GM18870 (cell line): ENCODE measurements around the gene RASD2.

Experiments used
- ATAC-seq: cut with Tn5 transposase; IDR thresholded peaks from one replicate; pipeline ENCODE4 v1.9.1; 2021; ENCODE audit warnings: moderate library complexity; ENCODE audit not compliant: unreplicated experiment

The RASD2 gene

DNA sequence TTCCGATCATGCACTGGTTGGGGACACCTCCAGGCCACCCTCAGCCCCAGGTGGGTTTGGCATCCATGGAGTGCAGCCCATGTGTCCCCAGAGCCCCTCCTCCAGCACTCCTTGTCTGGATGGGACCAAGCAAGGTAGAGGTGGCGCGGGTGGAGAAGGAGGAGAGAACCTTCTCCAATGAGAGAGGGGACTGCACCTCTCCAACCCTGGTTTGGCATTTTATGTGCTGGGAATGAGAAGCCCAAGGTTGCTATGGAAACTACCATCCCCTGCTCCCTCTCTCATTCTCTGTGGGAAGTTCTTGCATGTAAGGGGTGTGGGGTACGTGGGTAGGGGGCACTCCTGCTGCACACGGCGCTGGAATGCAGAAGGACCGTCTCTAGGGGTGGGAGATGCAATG lies 21.8 kb upstream of the RASD2 start:
- ATAC-seq: no peak

DNA sequence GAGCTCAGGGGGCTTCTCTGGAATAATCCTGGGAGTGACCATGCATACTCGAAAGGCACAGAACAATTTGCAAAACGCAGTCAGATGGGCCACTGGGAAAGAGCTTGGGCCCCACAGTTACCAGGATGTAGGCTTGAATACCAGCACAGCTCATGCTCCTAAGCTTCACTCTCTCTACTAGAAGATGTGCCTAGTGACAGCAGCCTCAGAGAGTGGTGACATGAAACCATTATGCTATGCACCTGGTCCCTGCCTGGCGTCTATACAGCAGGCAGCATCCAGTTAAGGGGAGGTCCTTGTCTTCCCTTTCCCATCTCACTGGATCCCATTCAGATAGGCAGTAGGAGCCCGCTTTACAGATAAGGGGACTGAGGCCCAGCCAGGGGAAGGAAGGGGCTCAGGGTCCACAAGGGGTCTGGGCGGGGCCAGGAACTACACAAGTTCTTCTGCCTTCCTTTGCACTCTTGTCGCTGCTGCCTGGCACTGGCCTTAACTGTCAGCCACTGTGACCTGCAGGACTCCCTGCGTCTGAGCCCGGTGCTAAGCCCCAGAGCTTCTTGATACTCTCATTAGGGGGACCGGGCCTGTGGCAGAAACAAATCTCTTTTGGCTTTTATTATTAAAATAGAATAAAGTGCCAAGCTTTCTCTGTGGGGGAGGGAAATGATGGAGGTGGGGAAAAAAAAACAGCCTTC lies 21.2 kb upstream of the RASD2 start:
- no peak for ATAC-seq

DNA sequence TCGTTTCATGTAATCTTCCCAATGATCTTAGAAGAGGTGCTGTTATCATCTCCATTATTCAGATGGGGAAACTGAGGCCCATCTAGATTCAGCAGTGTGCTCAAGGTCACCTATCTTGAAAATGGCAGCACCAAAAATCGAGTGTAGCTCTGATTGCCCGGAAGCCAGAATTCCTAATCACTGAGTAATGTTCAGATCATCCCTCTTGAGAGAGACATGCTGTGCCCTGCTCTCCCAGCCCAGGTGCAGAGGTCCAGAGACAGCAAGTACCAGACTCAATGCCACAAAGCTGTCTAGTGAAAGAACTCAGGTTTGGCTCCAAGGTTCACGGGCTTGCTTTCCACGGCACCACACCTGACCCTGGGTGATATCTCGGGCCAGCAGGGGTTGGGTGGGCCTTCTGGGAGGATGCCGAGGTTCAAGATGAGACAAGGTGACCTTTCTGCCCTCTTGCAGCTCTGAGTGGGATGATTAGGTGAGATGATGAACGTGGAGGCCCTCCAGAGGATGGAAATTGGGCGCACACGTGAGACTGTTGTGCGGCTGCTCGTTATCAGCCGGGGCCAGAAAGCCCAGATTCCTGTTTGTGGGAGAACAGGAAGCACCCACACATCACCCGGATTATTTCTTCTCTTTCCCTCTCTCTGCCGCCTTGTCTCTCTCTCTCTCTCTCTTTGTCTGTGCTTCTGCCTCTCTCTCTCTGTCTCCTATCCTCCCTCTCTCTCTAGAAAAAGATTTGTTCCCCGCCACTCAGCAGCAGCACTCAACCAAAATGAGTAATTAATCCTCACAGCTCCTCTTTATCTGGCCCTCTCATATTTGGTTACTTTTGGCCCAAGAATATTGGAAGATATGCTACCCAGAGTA lies 19.0 kb upstream of the RASD2 start:
- ATAC-seq: no peak

DNA sequence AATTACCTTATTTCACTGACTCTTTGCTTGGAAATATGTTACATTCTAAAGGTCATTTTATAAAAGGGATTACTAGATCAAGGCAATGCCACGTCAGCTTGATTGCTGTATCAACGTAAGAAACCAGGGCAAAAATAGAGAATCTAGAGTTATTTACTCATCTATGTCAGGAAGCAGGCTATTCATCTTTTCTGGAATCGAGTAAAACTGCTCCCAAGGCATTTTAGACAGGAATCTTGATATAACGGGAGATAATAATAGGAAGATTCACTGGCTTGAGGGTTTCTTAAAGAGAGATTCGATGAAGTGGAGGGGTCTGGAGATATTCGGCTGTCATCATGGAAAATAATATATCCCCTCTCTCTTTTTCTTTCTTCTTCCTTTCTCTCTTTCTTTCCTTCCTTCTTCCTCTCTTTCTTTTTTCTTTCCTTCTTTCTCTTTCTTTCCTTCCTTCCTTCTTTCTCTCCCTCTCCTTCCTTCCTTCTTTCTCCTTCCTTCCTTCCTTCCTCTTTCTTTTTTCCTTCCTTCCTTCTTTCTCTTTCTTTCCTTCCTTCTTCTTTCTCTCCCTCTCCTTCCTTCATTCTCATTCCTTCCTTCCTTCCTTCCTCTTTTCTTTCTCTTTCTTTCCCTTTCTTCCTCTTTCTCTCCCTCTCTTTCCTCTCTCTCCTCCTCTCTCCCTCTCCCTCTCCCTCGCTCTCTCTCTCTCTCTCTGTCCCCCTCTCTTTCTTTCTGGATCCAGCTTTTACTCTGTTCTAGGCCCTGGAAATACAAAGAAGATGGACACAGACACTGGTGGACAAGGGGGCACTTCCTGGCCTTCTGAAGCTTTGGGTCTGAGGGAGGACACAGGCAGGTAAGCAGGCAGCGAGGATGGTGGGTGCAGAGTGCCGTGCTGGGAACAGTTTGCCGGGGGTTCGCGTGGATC lies 18.1 kb upstream of the RASD2 start:
- no peak for ATAC-seq

DNA sequence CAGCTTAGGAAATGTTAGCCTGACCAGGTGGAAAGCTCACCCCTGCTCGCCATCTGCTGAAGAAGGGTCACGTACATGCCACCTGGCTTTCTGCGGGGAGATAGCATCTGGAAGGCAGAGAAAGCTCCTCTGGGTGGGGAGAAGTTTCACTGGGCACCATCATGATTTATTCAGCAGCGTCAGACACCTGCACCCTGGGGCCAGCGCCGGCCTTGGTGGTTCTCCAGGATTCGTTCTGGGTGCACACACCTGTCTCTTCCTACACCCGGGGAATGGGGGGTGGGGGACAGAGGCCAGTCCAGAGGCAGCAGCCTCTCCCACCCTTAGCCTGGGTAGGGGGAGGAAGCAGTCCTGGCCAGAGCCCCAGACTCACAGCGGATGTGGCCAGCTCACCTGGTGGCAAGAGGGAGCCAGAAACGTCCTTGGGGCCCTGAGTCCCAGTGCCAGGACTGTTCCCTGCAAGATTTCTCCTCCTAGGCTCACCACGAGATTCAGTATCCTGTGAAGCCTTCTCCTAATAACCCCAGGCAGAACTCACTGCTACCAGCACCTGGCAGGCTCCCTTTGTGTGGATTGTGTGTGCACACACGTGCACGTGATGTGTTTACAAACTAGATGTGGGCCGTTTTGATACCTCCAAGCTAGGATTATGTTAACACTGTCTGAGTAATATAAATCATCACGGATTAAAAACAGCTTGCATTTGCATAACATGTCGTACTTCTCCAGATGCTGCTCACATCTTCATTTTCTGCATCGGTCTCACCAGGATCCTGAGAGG lies 17.3 kb upstream of the RASD2 start:
- ATAC-seq: no peak

DNA sequence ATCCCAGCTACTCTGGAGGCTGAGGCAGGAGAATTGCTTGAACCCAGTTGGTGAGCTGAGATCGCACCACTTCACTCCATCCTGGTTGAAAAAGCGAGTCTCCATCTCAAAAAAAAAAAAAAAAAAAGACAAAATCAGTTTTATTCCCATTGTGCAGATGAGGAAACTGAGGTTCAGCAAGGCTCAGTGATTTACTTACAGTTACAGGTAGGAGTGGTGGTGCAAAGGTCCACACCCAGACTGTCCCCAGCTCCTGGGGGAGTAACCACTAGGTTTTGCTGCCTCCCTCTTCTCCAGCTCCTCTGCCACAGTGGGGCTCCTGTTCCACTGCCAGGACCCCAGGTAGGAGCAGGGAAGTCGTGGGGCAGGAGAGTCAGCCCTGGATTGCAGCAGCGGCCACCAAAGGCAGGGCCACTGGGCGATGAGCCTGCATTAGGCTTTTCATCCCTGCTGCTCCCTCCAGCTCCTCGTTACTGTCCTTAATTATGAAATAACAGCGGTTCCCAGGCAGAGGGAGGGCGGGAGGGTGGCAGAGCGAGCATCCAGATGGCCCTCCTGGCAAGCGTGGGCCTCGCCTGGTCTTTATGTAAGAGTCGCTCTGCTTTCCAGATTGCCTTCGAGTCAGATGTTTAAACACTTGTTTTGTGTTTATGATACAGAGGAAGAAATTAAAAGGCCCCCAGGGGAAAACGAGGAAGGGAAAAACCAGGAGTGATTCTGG lies 15.5 kb upstream of the RASD2 start:
- ATAC-seq: no peak

DNA sequence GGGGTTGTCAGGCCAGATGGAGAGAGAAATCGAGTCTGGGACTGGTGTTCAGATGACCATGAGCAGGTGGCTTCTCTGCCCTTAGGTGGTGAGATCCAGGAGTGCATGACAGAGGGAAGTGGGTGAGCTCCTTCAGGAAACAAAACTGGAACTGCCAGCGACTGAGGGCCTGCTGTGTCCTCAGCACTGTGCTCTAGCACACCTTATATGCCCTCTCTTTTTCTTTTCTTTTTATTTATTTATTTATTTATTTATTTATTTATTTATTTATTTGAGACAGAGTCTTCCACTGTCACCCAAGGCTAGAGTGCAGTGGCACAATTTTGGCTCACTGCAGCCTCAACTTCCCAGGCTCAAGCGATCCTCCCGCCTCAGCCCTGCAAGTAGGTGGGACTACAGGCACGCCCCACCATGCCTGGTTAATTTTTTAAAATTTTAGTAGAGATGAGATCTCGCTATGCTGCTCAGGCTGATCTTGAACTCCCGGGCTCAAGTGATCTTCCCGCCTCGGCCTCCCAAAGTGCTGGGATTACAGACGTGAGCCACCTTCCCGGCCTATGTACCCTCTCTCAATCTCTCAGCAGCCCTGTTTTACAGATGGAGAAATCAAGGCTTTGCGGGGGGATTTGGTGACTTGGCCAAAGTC lies 14.8 kb upstream of the RASD2 start:
- ATAC-seq: no peak

GRCh38 chr22:35526333-35526979 lies 14.2 kb upstream of the RASD2 start:
- ATAC-seq: no peak

DNA sequence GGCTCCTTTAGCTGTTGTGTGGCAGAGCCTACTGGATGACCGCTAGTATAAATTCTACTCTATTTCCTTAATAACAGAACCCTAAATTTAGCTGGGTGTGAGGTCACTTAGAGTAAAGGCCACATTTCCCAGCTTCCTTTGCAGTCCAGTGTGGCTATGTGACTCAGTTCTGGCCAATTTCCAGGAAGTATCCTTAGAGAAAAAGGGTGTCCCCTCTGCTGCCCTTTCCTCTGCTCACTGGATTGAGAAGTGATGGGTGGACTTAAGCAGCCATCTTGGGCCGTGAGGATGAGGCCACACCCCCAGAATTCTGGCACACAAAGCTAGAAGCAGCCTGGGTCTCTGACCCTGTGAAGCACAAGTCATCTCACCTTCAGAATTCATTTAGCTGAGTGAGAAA lies 11.7 kb upstream of the RASD2 start:
- no peak for ATAC-seq

GRCh38 chr22:35530700-35531099 lies 9.9 kb upstream of the RASD2 start:
- no peak for ATAC-seq

DNA sequence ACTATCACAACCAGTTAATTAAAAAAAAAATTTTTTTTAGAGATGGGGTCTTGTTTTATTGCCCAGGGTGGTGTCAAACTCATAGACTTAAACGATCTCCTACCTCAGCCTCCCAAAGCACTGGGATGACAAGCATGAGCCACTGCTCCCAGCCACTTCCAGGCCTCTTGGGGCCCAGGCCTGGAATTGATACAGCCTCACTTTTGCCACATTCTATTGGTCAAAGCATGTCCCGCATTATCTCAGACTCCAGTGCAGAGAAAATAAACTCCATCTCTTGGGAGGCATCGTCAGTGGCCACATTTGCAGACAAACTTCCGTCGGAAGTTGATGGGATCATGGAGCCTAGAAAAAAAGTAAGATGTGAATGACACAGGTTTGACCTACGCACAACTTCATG lies 9.4 kb upstream of the RASD2 start:
- no peak for ATAC-seq

GRCh38 chr22:35531676-35532075 lies 9.0 kb upstream of the RASD2 start:
- ATAC-seq: no peak

GRCh38 chr22:35533365-35534029 lies 7.1 kb upstream of the RASD2 start:
- no peak for ATAC-seq

DNA sequence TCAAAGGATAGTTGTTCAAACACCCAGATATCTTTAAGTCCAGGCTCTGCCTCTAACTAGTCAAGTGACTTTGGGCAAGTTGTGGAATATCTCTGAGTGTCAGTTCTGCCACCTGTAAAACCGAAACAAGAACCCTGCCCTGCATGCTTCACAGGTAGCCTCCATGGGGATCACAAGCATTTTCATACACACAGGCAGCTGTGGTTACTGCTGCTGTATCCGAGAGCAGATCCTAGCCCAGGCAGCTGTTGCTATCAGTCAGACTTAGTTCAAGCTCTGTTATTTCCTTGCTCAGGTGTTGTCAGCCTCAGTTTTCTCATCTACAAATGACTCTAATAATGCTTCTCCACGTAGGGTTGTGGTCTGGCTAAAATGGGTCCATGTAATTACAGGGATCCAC lies 6.5 kb upstream of the RASD2 start:
- ATAC-seq: no peak

DNA sequence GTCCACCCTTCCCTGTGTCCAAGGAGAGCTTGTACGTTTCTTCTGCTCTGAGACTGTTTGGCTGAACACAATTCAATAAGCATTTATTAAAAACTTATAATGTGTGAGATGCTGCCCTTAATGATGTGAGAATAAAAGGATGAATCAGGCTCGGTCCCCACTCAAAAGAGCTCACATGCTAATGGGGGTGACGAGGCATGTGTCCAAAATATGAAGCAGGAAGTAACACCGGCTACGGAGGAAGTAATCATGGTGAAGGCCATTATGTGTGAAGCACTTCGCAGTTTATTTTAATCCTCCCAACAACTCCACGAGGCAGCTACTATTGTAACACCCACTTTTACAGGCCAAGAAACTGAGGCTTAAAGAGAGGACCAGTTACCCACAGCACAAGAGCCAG lies 3.4 kb upstream of the RASD2 start:
- ATAC-seq: no peak

DNA sequence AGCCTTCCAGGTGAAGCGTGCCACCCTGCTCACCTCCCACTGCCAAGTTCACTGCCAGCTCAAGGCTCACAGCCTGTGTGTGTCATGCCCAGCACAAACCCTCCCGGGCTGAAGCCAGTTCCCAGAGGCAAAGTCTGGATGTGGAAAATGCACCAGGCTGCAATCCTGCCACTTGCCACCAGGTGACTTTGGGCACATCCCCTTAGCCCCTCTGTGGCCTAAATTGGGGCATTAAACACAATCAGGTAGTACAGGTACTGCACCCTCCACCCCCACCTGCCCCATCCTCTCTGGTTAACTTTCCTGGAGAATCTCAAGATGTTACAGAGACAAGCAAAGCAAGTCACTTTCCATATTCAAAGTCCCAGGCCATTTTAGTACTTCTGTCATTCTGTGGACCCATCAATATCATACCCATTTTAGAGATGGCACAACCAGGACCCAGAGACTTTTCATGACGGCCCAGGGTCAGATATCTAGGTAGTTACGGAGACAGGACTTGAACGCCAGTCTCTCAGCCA lies 1.8 kb upstream of the RASD2 start:
- ATAC-seq: no peak

GRCh38 chr22:35539487-35539886 lies 1.1 kb upstream of the RASD2 start:
- no peak for ATAC-seq

DNA sequence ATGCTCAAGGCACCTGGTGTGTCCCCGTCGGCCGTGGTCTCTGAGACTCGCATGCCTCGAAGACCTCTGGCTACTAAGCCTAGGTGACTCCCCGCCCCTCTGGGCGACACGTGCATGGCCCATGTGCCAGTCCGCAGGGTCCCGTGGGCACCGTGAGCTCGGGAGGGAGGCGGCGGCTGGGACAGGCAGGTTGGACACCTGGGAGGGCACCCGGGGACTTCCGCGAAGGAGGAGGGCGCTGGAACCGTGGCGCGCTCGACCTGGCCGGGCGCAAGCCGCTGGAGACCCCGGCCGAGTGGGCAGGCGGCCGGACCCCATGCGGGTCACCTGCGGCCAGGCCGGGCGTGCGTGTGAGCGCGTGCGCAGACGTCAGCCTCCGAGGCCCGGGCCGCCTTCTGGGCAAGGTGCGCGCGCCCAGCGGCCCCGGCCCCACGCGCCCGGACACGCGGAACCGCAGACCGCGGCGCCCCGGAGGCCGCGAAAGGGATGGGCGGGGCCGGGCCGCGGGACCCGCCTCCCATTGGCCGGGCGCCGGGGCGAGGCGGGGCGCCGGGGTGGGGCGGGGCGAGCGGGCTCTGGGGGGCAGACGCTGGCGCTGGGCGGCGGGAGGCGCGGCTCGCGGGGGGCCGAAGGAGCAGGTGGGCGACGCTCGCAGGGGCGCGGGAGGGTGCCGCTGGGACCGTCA lies 579 bp upstream of the RASD2 start:
- ATAC-seq: no peak
